H1 (cell line): ENCODE data around the gene CHRNA3. TPM values are rescaled to one million over a fixed set of nuclear protein-coding genes. Genes with fewer than 3 reads are reported as not detected.

Source experiments
- RFX5 ChIP-seq: IDR thresholded peaks from 2 replicates; pipeline ENCODE4 v1.6.1; 2011; ENCODE audit warnings: low read depth, low read length, improper control_type of control experiment, borderline replicate concordance
- polyA plus RNA-seq, 7 experiments: library from polyadenylated mRNA; depleted of rRNA in 3 of 7; stranded (reverse) in 5 of 7; unstranded in 2 of 7; fragments of >200 nt in 5 of 7; fragments of 200-250 nt in 2 of 7; gene quantifications; 1 replicate in 5 of 7; 2 replicates in 1 of 7; 4 replicates in 1 of 7; pipeline versions ENCODE4 v1.2.1 to v1.2.3, GENCODE V29; 2011 to 2013; ENCODE audit warnings: missing spikeins in 2 of 7, mixed read lengths in 2 of 7
- total RNA-seq: library from RNA; stranded (reverse); fragmentation: NEBNext Ultra II Directional; extraction: Animal tissue kit (Norgen Biotek cat#: 25700); gene quantifications from 2 replicates; pipeline ENCODE4 v1.2.1, GENCODE V29; 2021
- TF ChIP-seq, protein P1 (sequence below): IDR thresholded peaks from 2 replicates; pipeline ENCODE4 v1.6.1; 2012; ENCODE audit warnings: inconsistent platforms

The CHRNA3 gene
- total and polyA plus RNA-seq, 2 of the 8 experiments (the other 6 are each of a cell fraction or from before 2014, with no cell fraction given) = 2.1 to 4.7 TPM

DNA sequence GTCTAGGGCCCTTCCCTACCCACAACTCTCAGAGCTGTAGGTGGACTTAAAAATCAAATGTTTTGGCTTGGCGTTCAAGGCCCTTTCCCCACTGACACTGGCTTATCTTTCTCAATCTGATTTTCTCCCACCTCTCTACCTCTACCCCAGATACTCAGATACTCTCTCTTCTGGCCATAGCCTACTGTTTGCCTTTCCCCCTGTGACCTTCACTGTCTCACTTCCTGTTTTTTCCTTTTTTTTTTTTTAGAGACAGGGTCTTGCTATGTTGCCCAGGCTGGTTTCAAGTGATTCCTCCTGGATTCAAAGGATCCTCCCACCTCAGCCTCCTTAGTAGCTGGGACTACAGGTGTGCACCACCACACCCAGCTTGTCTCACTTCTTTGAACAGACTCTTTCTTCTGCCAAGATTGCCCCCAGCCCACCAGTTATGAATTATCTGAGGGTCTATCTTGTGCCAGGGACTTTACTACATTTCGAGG lies 15.6 kb upstream of the CHRNA3 start (continued):
- TF ChIP-seq, protein P1, sequence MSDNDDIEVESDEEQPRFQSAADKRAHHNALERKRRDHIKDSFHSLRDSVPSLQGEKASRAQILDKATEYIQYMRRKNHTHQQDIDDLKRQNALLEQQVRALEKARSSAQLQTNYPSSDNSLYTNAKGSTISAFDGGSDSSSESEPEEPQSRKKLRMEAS = no peak
- no peak for TF ChIP-seq RFX5
